BJ (cell line): ENCODE measurements around the gene MRPS24. TPM values are rescaled to one million over a fixed set of nuclear protein-coding genes. Genes with fewer than 3 reads are reported as not detected.

Source experiments
- CTCF ChIA-PET: fragments of 350-600 bp; formaldehyde crosslinking; extraction: SDS; loops from one replicate; lab custom pipeline; 2021; ENCODE audit warnings: antibody characterized with exemption, inconsistent platforms; lab: Yijun Ruan, JAX
- POLR2A ChIA-PET: fragments of 300-600 bp; sonication (Branson Sonifier 250); formaldehyde crosslinking; extraction: SDS; loops from one replicate; lab custom pipeline; 2021; ENCODE audit warnings: antibody characterized with exemption; lab: Charles Lee
- DNase-seq: peaks from one replicate; pipeline ENCODE4 v3.0.0-alpha.2; 2011; ENCODE audit warnings: low read depth
- H3K27me3 ChIP-seq: 2 replicates; pipeline ENCODE4 v1.6.0; 2011; ENCODE audit warnings: low read length; ENCODE audit not compliant: control insufficient read depth, insufficient read depth
- H3K36me3 ChIP-seq: 2 replicates; pipeline ENCODE4 v1.5.1; 2011; ENCODE audit warnings: low read length; ENCODE audit not compliant: control insufficient read depth, insufficient read depth
- H3K4me3 ChIP-seq: 2 replicates; pipeline ENCODE4 v1.5.1; 2011; ENCODE audit warnings: low read depth, mild to moderate bottlenecking, control low read depth, low read length
- CTCF ChIP-seq: IDR thresholded peaks from 2 replicates; pipeline ENCODE4 v1.5.1; 2011; ENCODE audit warnings: low read depth, mild to moderate bottlenecking, control low read depth, inconsistent platforms, low read length, moderate library complexity; ENCODE audit not compliant: insufficient read depth
- polyA plus RNA-seq: library from polyadenylated mRNA; depleted of rRNA; stranded (reverse); fragments of >200 nt; gene quantifications from 2 replicates; pipeline ENCODE4 v1.2.3, GENCODE V29; 2011

The MRPS24 gene
- polyA plus RNA-seq, 1 experiment = 229 TPM

DNA sequence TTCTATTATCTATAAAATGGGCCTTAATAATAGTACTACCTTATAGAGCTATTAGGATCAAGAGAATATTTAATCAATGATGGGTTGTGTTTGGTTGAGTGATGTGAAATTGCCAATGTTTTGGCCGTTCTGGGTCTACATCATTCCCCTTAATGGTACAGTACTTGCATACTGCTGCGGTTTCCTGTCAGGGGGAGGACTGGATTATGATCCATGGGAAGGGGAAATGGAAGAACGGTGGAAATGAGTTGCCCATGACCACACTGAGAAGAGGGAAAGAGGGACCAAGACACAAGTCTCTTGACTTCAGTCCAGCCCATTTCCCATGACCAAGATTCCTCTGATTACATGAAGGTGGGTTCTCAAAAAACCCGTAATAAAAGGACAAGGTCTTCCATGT lies 999 bp upstream of the MRPS24 start:
- Histone ChIP-seq H3K36me3 (peaks cover 10% of the 10 kb centered on the region), H3K27me3 (no peaks in the 10 kb centered on the region), H3K4me3 (peak overlapping the region; percentile 81)
- no peak for DNase-seq
- ChIA-PET POLR2A (no interaction called here), CTCF (no interaction called here)
- no peak for TF ChIP-seq CTCF

GRCh38 chr7:43869867-43870240 lies 537 bp upstream of the MRPS24 start:
- Histone ChIP-seq H3K27me3 (no peaks in the 10 kb centered on the region), H3K36me3 (peaks cover 8% of the 10 kb centered on the region), H3K4me3 (peak overlapping the region; percentile 81)
- TF ChIP-seq CTCF = no peak
- POLR2A ChIA-PET = no interaction called here
- CTCF ChIA-PET = interaction anchor here (1.6 kb wide), 1 partner anchor 9 kb away, joined by 4 read pairs; no protein-coding TSS in a partner anchor
- peak; percentile 85 for DNase-seq

GRCh38 chr7:43868681-43869005 lies 674 bp downstream of the MRPS24 start:
- TF ChIP-seq CTCF = no peak
- no peak for DNase-seq
- peaks cover 8% of the 10 kb centered on the region for H3K36me3 ChIP-seq
- no peaks in the 10 kb centered on the region for H3K27me3 ChIP-seq
- ChIA-PET CTCF (interaction anchor here (0.9 to 1.6 kb wide), 2 partner anchors 11 to 140 kb away, joined by 3 to 4 read pairs; partner anchors contain the start of gene COA1), POLR2A (no interaction called here)
- peak overlapping the region; percentile 81 for H3K4me3 ChIP-seq

GRCh38 chr7:43868181-43868580 lies 1.1 kb downstream of the MRPS24 start:
- CTCF ChIA-PET = interaction anchor here (0.9 to 1.6 kb wide), 2 partner anchors 11 to 139 kb away, joined by 3 to 4 read pairs; partner anchors contain the start of gene COA1
- no peak for DNase-seq
- peak overlapping the region; percentile 81 for H3K4me3 ChIP-seq
- H3K36me3 ChIP-seq = peaks cover 8% of the 10 kb centered on the region
- POLR2A ChIA-PET = no interaction called here
- TF ChIP-seq CTCF = no peak
- H3K27me3 ChIP-seq = no peaks in the 10 kb centered on the region

DNA sequence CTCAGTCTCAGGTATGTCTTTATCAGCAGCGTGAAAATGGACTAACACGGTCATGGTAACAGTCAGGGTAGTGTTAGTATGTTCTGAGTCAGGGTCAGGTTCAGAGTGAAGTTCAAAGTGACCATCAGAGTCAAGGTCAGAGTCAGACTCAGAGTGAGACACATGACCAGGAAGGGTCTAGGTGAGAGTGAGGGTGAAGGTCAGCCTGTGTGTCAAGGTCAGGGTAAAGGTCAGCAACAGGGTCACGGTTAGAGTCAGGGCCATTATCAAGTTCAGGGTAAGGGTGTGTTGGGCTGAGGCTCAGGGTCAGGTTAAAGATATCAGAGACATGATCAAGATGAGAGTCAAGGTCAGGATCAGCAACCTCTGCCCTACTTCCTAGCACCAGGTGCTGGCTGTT lies 4.0 kb downstream of the MRPS24 start:
- no peak for TF ChIP-seq CTCF
- H3K4me3 ChIP-seq = no peak overlapping the region
- no peaks in the 10 kb centered on the region for H3K27me3 ChIP-seq
- ChIA-PET POLR2A (interaction anchor here (0.6 kb wide), 1 partner anchor 237 kb away, joined by 4 read pairs; no protein-coding TSS in a partner anchor), CTCF (no interaction called here)
- H3K36me3 ChIP-seq = peaks cover 8% of the 10 kb centered on the region
- DNase-seq = no peak
